Measurements from ENCODE around the gene OBSL1.

OBSL1 gene

DNA sequence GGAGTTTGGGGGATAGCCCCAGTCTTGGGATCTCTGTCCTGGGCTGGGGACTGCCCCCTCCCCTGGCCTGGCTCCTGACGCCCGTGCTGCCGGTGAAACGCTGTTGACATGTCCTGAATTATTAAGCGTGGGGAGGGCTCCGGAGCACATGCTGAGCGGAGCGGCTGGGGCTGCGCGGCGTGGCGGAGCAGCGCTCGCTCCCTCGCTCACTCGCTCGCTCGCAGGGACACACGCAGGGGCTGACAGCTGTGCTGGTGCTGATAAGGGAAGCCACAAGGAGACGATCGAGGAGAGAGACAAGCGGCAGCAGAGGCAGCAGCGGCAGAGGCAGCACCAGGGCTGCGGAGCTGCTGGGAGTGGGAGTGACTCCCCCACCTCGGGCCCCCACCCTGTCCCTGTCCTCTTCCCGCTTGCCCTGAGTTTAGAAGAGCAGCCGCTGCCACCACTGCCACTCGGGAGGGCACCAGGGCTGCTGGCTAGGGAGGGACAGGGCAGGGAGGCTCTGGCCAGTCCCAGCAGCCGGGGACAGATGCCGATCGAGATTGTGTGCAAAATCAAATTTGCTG lies 57.1 kb downstream of the OBSL1 start, which contains the start of gene ASIC4:
Gene ASIC4, plus strand, starts transcription at position 287 of the 566 bp plus-strand sequence. Its CDS starts 243 bp downstream, at position 530.
- no peak for TF ChIP-seq JUND (IDR thresholded peaks at IDR 0.05; ENCODE audit: low read depth)
- DNase-seq (ENCODE audit: low read depth in 1 of 2, low spot score in 1 of 2), result no peak
- in situ Hi-C loops (cut with HindIII; ENCODE audit: low pct_unique_long_range_greater_than_20kb, low sequenced_read_pairs), result no loop called here

DNA sequence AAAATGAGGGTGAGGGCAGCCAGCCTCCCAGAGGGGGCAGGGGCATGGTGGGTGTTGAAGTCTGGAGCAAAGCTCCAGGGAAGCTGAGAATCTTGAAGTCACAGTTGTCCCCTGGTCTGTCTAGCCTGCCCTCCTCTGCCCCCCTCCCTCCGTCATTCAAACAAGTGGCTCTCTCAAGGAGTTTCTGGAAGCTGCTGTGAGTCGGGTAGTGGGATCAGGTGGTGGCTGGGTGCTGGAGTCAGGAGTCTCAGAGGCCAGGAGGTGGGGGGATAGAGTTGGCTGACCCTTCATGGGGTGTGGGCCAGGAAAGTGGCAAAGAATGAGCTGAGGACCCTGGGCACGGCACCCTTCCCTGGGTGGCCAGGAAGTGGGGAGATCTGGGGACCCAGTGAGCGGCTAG lies 57.6 kb downstream of the OBSL1 start:
- TF ChIP-seq JUND (IDR thresholded peaks at IDR 0.05; ENCODE audit: low read depth), result no peak
- in situ Hi-C loops (cut with HindIII; ENCODE audit: low pct_unique_long_range_greater_than_20kb, low sequenced_read_pairs), result no loop called here

DNA sequence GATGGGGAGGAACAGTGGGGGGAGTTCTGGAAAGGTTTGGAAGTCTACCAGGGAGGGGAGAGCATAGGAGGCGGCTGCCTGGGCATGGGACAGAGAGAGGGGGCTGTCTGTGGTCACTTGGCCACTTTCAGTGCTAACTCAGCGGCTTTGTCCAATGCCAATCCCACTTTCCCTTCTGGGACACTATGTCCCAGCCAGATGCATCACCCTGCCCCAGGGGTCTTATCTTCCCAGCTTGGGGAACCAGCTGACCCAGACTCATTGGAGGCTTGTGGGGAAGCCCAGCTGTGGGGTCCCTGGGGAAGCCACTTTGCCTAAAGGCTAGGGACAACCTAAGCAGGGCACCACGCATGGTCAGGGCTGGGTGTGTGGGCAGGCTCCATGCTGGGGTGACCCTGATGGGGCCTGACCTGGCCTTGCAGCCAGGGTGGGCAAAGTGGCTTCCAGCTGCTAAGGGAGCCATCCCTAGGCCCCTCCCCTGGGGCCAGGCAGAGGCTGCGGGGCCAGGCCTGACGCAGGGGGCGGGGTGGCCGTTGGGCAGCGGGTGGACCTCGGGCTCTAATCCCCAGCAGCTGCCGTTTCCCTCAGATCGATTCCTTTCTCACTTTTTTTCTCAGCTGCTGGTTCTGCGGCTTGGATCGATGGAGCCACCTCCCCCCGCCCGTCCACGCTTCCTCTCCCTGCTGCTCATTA lies 58.7 kb downstream of the OBSL1 start:
- DNase-seq (ENCODE audit: low read depth in 1 of 2, low spot score in 1 of 2), result no peak
- no peak for TF ChIP-seq JUND (IDR thresholded peaks at IDR 0.05; ENCODE audit: low read depth)
- in situ Hi-C loops (cut with HindIII; ENCODE audit: low pct_unique_long_range_greater_than_20kb, low sequenced_read_pairs), result no loop called here

More for the DNA sequence above, 57.6 kb downstream of the OBSL1 start:
- DNase-seq (ENCODE audit: low read depth in 1 of 2, low spot score in 1 of 2), result no peak

DNA sequence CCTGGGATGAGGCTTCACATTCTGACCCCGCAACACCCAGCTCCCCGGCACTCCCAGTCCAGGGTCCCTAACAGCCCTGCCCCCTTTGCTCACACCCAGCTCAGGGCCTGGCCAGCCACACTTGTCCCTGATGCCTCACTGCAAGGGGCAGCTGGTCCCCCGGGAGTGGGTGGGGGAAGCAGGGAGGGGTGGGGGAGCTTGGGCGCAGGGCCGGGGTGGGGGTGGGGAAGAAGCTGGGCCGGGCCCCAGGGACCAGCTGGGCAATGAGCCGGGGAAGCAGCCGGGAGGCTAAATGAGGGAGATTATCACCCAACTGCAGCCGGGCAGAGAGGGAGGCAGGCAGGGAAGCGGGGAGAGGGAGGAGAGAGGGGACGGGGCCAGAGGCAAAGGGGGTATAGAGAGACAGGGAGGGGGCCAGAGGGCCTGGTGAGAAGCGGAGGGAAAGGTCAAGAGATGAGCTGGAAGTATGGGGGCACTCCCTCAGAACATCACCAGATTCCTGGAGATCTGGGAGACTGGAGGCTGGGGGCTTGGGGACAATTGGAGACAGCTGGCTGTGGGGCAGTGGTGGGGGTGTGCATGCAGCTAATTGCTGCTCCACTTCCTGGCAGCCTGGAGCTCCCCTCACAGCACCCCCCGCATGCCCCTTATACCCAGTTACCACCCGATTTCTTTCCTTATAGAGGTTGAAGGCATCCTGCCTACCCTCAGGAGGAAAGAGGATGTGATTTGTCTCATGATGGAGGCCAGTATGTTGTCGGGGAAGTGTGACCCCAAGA lies 59.6 kb downstream of the OBSL1 start:
- in situ Hi-C loops (cut with HindIII; ENCODE audit: low pct_unique_long_range_greater_than_20kb, low sequenced_read_pairs), result no loop called here

DNA sequence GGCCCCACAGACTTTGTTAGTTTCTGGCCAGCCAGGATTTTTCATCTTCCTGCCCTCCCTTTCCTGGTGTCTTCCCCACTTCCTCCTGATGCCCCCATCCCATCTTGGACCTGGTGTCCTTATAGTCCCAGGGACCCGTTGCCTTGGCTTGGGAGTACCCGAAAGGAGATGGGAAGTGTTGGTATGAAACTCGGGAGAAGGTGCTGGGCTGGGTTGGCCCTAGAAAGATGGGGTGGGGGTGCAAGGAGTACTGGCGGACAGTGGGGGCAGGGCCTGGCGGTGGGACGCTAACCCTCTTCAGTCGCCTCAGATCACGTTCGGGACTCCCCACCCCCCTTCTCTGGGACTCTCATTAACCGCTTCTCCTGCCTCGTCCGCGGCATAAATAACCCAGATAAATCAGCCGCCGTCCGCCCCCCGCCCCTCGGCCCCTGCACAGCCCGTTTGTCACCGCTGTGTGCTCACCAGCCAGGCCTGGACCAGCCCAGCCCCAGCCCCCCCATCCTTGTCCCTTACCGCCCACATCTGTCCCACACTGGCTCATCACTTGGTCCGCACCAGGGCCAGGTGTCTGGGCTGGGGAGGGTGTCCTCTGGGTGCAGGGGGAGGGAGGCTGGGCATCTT lies 60.7 kb downstream of the OBSL1 start:
- DNase-seq (ENCODE audit: low read depth in 1 of 2, low spot score in 1 of 2), result no peak
- in situ Hi-C loops (cut with HindIII; ENCODE audit: low pct_unique_long_range_greater_than_20kb, low sequenced_read_pairs), result no loop called here
- TF ChIP-seq JUND (IDR thresholded peaks at IDR 0.05; ENCODE audit: low read depth), result no peak

More for the DNA sequence above, 59.6 kb downstream of the OBSL1 start:
- DNase-seq (ENCODE audit: low read depth in 1 of 2, low spot score in 1 of 2), result no peak
- no peak for TF ChIP-seq JUND (IDR thresholded peaks at IDR 0.05; ENCODE audit: low read depth)

DNA sequence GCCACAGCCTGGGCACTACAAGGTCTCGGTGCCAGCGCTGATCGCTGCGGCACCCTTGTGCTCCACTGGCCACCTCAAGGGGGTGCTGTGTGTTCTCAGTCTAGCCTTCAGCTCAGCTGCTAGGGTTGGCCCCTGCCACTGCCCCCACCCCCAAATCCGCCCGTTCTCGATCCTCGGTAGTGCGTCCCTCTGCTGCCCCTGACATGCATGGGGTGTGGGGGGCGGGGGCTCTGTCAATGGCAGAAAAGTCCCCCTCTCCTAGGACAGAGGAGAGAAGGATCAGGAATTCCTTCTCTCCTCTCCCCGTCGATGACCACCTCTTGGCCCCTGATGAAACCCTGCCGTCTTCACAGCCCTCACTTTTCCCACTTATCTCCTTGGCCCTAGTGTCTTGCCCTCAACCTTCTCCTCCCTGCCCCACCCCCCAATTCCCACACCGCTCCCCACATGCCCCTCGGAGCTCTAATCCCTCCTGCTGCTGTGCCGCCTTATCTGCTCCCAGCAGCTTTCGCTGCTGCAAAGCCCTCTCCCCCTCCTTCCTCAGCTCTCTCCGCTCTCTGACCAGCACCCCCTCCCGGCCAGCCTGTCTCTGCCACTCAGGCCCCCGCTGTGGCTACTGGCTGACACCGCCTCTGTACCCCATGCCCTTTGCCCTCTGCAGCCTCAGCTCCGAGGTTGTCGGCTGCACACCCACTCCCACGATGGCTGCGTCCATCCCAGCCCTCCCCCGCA lies 61.4 kb downstream of the OBSL1 start:
- DNase-seq (ENCODE audit: low read depth in 1 of 2, low spot score in 1 of 2), result peak; percentile 38 to 50
- no peak for TF ChIP-seq JUND (IDR thresholded peaks at IDR 0.05; ENCODE audit: low read depth)
- in situ Hi-C loops (cut with HindIII; ENCODE audit: low pct_unique_long_range_greater_than_20kb, low sequenced_read_pairs), result no loop called here

DNA sequence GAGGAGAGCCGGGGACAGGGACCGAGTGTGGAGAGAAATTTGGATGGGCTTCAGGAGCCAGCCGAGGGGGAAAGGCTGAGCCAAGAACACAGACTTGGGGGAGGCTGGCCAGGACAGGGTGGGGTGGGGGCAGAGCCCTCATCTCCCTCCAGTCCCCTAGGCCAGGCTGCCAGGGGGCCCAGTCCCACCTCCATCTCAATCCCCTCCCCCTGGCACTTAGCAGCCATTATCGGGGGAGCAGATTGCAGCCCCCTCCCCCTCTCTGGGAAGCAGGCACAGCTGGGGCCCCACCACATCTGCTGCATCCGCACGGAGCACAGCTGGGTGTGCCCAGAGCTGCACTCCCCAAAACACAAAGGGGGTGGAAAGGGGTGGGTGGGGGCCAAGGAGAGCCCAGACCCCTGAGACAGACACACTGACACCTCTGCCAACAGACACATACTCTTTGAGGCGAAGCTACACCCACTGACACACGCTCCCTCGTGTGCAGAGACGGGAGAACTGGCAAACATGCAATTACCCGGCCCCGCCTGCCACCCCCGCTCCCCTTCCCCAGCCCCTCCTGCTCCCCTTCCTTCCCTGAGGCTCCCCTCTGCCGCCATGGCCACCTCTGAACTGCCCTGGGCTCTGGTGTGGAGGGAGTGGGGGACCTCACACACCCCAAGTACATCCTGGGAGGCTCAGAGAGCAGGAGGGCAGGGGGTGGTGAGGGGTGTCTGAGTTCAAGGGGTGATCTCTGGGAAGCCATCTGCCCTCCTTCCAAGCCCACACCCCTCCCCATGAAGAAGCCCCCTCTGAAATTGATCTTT lies 62.2 kb downstream of the OBSL1 start:
- TF ChIP-seq JUND (IDR thresholded peaks at IDR 0.05; ENCODE audit: low read depth), result no peak
- no peak for DNase-seq (ENCODE audit: low read depth in 1 of 2, low spot score in 1 of 2)
- in situ Hi-C loops (cut with HindIII; ENCODE audit: low pct_unique_long_range_greater_than_20kb, low sequenced_read_pairs), result no loop called here

DNA sequence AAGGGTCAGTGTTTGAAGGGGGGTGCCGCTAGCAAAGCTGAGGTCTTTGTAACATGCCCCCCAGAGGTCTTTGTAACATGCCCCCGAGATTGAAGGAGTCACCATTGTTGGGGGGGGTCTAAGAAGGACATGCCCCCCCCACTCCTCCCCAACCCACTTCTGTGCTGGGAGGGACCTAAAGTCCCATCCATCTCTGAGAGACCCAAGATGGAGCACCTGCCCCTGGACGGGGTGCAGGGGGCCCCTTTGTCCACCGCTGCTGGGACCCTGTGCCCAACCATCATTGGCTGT lies 63.0 kb downstream of the OBSL1 start:
- TF ChIP-seq JUND (IDR thresholded peaks at IDR 0.05; ENCODE audit: low read depth), result no peak
- in situ Hi-C loops (cut with HindIII; ENCODE audit: low pct_unique_long_range_greater_than_20kb, low sequenced_read_pairs), result no loop called here
- DNase-seq (ENCODE audit: low read depth in 1 of 2, low spot score in 1 of 2), result no peak

DNA sequence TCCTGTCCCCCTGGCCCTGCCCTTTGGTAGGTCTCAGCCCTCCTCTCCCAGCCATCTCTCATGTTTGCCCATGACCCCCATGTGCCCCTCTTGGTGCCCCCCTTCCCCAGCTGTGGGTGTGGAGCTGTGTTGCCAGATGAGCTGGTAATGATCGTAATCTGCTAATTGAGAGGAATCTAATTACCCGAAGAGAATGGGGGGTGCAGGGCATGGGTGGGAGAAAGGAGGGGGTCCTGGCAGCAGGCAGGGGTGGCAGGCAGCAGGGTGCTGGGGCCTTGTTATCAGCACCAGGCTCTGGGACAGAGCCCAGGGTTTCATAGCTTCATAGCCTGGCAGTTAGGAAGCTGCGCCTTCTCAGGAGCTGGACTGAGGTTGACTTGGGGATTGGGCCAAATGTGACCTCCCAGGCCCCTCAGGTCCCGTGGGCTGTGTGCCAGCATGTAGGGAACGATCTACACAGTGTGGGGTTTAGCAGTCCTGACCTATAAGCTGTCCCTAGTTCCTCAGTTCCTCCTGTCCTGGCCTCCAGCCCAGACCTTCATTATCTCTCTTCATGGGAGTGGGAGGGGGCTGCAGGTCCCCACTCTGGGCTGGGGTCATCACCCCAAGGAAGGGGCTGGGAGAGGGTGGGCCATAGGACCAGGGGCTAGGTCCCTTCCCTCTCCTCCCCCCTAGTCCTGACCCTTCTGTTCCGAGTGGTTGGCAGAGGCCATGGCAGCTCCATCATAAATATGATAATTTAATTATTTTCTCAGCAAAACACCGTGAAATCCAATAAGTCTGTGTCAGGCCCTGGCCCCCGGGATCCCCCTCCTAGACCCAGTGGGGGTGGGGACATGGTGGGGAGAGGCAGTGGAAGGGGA lies 63.5 kb downstream of the OBSL1 start:
- DNase-seq (ENCODE audit: low read depth in 1 of 2, low spot score in 1 of 2), result no peak
- in situ Hi-C loops (cut with HindIII; ENCODE audit: low pct_unique_long_range_greater_than_20kb, low sequenced_read_pairs), result no loop called here
- TF ChIP-seq JUND (IDR thresholded peaks at IDR 0.05; ENCODE audit: low read depth), result no peak

DNA sequence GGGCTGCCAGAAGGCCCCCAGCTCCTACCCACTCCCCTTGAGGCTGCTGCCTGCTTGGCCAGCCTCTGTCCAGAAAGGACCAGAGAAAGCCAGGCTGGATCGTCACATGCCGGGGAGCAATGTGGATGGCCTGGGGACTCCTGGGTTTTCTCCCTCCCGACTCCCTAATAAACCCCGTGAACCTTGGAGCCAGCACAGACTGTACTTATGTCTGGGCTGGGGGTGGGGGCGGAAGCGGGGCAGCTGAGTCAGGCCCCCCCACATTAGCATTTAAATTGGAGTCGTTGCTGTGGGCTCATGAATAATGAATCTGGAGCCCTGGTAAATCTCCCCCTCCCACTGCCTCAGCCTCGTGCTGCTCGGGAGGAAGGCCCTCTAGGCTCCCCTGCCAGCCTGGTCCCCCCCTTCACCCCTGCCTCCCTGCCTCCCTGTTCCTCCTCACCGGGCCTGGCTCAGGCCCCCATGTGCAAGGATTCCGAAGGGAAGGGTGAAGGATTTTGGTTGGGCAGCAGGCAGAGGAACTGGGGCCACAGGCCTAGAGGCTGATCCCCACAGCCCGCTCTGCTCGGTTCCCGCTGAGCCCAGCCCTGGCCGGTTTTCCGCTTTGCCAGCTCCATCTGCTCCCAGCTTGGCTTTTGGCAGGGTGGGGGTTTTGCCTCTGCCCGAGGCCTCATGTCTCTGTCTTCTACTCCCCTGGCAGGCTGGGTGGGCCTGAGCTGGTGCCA lies 64.4 kb downstream of the OBSL1 start:
- in situ Hi-C loops (cut with HindIII; ENCODE audit: low pct_unique_long_range_greater_than_20kb, low sequenced_read_pairs), result no loop called here
- TF ChIP-seq JUND (IDR thresholded peaks at IDR 0.05; ENCODE audit: low read depth), result no peak
- no peak for DNase-seq (ENCODE audit: low read depth in 1 of 2, low spot score in 1 of 2)

Data from T47D (cell line).